Endothelial cell of umbilical vein (primary cell): ENCODE results near the gene HCK. TPM values are rescaled to one million over a fixed set of nuclear protein-coding genes. Genes with fewer than 3 reads are reported as not detected.

ENCODE experiments used
- BruUV-seq: library from RNA; stranded (reverse); fragments of 400-500 nt; replicated peaks from 2 replicates; lab custom pipeline; 2021; lab: Mats Ljungman, UMichigan
- CTCF ChIA-PET: fragments of 300-600, 350-600 bp; sonication (Branson Sonifier 250); formaldehyde crosslinking; loops from one replicate; lab custom pipeline; 2021; ENCODE audit warnings: antibody characterized with exemption, inconsistent platforms; lab: Charles Lee
- POLR2A ChIA-PET: fragments of 300-600, 350-600 bp; sonication (Branson Sonifier 250); formaldehyde crosslinking; loops from one replicate; lab custom pipeline; 2021; ENCODE audit warnings: antibody characterized with exemption, inconsistent platforms; lab: Charles Lee
- DNase-seq: peaks from one replicate; pipeline ENCODE4 v3.0.0-alpha.2; 2011; ENCODE audit warnings: low read depth, low spot score
- FAIRE-seq: peaks from 2 replicates; lab custom pipeline; 2011; peaks lifted over from hg19 to GRCh38; lab: Jason Lieb, UNC
- H2AFZ ChIP-seq: 2 replicates; pipeline ENCODE4 v1.6.0; 2012; ENCODE audit warnings: low read depth, low read length, control low read depth, inconsistent platforms
- H3K27ac ChIP-seq: 2 replicates; pipeline ENCODE4 v1.5.1; 2011; ENCODE audit warnings: low read depth, mild to moderate bottlenecking, control low read depth, low read length, moderate library complexity; ENCODE audit not compliant: insufficient read depth
- H3K27me3 ChIP-seq, 2 experiments: 2 replicates each; pipeline versions ENCODE4 v1.6.0 to v1.6.1; 2011; ENCODE audit warnings: low read length in 2 of 2, mixed read lengths in 1 of 2; ENCODE audit not compliant: control insufficient read depth in 2 of 2, insufficient read depth in 2 of 2
- H3K36me3 ChIP-seq, 2 experiments: 2 replicates in 1 of 2; 3 replicates in 1 of 2; pipeline ENCODE4 v1.5.1; 2011; ENCODE audit warnings: low read length in 2 of 2, mild to moderate bottlenecking in 1 of 2, moderate library complexity in 1 of 2; ENCODE audit not compliant: control insufficient read depth in 2 of 2, insufficient read depth in 2 of 2; ENCODE audit errors: extremely low read depth in 1 of 2
- H3K4me1 ChIP-seq: 3 replicates; pipeline ENCODE4 v1.5.1; 2011; ENCODE audit warnings: mild to moderate bottlenecking, low read length; ENCODE audit not compliant: control insufficient read depth, insufficient read depth; ENCODE audit errors: extremely low read depth
- H3K4me2 ChIP-seq: 2 replicates; pipeline ENCODE4 v1.6.1; 2011; ENCODE audit warnings: low read length, control low read depth, mixed read lengths; ENCODE audit not compliant: insufficient read depth
- H3K4me3 ChIP-seq, 3 experiments: fragments of 200-600 bp in 1 of 3; sonication (generic), shearing (Covaris generic) in 1 of 3; replicated peaks in 1 of 3; 2 replicates each; pipeline ENCODE4 v1.5.1; 2011 to 2016; ENCODE audit warnings: control low read depth in 3 of 3, low read length in 3 of 3, mild to moderate bottlenecking in 2 of 3, inconsistent platforms in 1 of 3, low read depth in 1 of 3, moderate library complexity in 1 of 3; ENCODE audit not compliant: insufficient read depth in 1 of 3
- H3K79me2 ChIP-seq: 2 replicates; pipeline ENCODE4 v1.6.0; 2012; ENCODE audit warnings: low read length, inconsistent platforms; ENCODE audit not compliant: control insufficient read depth, insufficient read depth
- H3K9ac ChIP-seq: replicated peaks from 2 replicates; pipeline ENCODE3; 2011; ENCODE audit warnings: low read length, control low read depth; ENCODE audit not compliant: insufficient read depth; ENCODE audit errors: extremely low read depth
- H3K9me1 ChIP-seq: replicated peaks from 3 replicates; pipeline ENCODE4 v1.6.0; 2011; ENCODE audit warnings: mild to moderate bottlenecking, low read length; ENCODE audit not compliant: control insufficient read depth, insufficient read depth; ENCODE audit errors: extremely low read depth
- H3K9me3 ChIP-seq: replicated peaks from 2 replicates; pipeline ENCODE4 v1.5.1; 2012; ENCODE audit warnings: low read length, inconsistent platforms; ENCODE audit not compliant: control insufficient read depth, insufficient read depth
- H4K20me1 ChIP-seq: replicated peaks from 2 replicates; pipeline ENCODE3; 2011; ENCODE audit warnings: mild to moderate bottlenecking, low read length; ENCODE audit not compliant: control insufficient read depth, insufficient read depth; ENCODE audit errors: extremely low read depth
- CTCF ChIP-seq, 2 donors: IDR thresholded peaks; 1 replicate in 1 of 2; 2 replicates in 1 of 2; pipeline ENCODE4 v1.5.1; 2011; ENCODE audit warnings: low read length in 2 of 2, mild to moderate bottlenecking in 2 of 2, moderate library complexity in 2 of 2, control low read depth in 1 of 2, inconsistent platforms in 1 of 2, low read depth in 1 of 2; ENCODE audit not compliant: insufficient read depth in 1 of 2; ENCODE audit errors: extremely low read depth in 1 of 2
- EZH2 ChIP-seq: IDR thresholded peaks from 2 replicates; pipeline ENCODE4 v1.6.1; 2012; ENCODE audit warnings: borderline replicate concordance, low read depth, mild to moderate bottlenecking, moderate library complexity, low read length, inconsistent platforms; ENCODE audit not compliant: severe bottlenecking
- FOS ChIP-seq: IDR thresholded peaks from 2 replicates; pipeline ENCODE4 v1.6.1; 2011; ENCODE audit warnings: mild to moderate bottlenecking, low read length, moderate library complexity, borderline replicate concordance; ENCODE audit not compliant: insufficient read depth
- GATA2 ChIP-seq: IDR thresholded peaks from 2 replicates; pipeline ENCODE4 v1.7.0; 2011; ENCODE audit warnings: low read depth, mild to moderate bottlenecking, moderate library complexity, mixed read lengths, low read length; ENCODE audit not compliant: insufficient read length, insufficient read depth
- JUN ChIP-seq: IDR thresholded peaks from 2 replicates; pipeline ENCODE4 v1.6.1; 2011; ENCODE audit warnings: borderline replicate concordance, low read depth; ENCODE audit not compliant: insufficient read length, insufficient read depth
- MAX ChIP-seq: IDR thresholded peaks from 2 replicates; pipeline ENCODE4 v1.6.1; 2011; ENCODE audit not compliant: insufficient read depth, insufficient read length
- MYC ChIP-seq: IDR thresholded peaks from one replicate; pipeline ENCODE4 v1.6.1; 2011; ENCODE audit warnings: mild to moderate bottlenecking, low read depth, low read length
- POLR2A ChIP-seq: IDR thresholded peaks from 2 replicates; pipeline ENCODE4 v1.6.1; 2012; ENCODE audit warnings: low read depth, mild to moderate bottlenecking, control low read depth, low read length
- POLR2AphosphoS5 ChIP-seq: IDR thresholded peaks from 2 replicates; pipeline ENCODE4 v1.6.1; 2012; ENCODE audit warnings: low read depth, mild to moderate bottlenecking, control low read depth, low read length, moderate library complexity; ENCODE audit not compliant: insufficient read depth
- dilution Hi-C: fragments of 300-500 bp; cut with MboI; formaldehyde crosslinking; loops from one replicate; pipeline ENCODE4 v1.15.0; 2019; ENCODE audit warnings: low sequenced_read_pairs; ENCODE audit not compliant: extremely low pct_ligation_motif_present
- intact Hi-C: fragments of 100-400 bp; cut with micrococcal nuclease; formaldehyde crosslinking; loops from one replicate; pipeline ENCODE4 v1.10.0; 2022
- polyA plus RNA-seq, 4 experiments: library from polyadenylated mRNA; depleted of rRNA in 3 of 4; stranded (reverse) in 3 of 4; unstranded in 1 of 4; fragments of >200 nt; gene quantifications; 2 replicates each; pipeline versions ENCODE4 v1.2.1 to v1.2.3, GENCODE V29; 2011 to 2012; ENCODE audit warnings: missing spikeins in 1 of 4
- total RNA-seq: library from RNA; stranded (reverse); gene quantifications from 2 replicates; pipeline ENCODE4 v1.2.3, GENCODE V29; 2021

The HCK gene
- total and polyA plus RNA-seq, 2 donors (not counting 3 experiments of a cell fraction or from before 2014, with no cell fraction given): not detected

- no peak overlapping the region for H3K4me2 ChIP-seq
- no peak overlapping the region for H2AFZ ChIP-seq
- TF ChIP-seq POLR2AphosphoS5: no peak
- TF ChIP-seq MAX: no peak
- TF ChIP-seq CTCF (IDR thresholded peaks at IDR 0.05; ENCODE audit: extremely low read depth in 1 of 2, insufficient read depth in 1 of 2, low read depth in 1 of 2, low read length in 2 of 2): no peak
- no peak for TF ChIP-seq GATA2
- no peak for TF ChIP-seq EZH2
- no peak for TF ChIP-seq JUN
- no peak for TF ChIP-seq FOS
- no peak for TF ChIP-seq POLR2A
- no peak for TF ChIP-seq MYC
- peaks cover 4% of the 10 kb centered on the region for H3K4me1 ChIP-seq
- no peaks in the 10 kb centered on the region for H4K20me1 ChIP-seq
- no TSS peak for BruUV-seq
- dilution Hi-C loops: no loop called here
- no peaks in the 10 kb centered on the region for H3K36me3 ChIP-seq
- no peak overlapping the region for H3K4me3 ChIP-seq
- intact Hi-C loops: no loop called here
- H3K27ac ChIP-seq: no peak overlapping the region
- no peaks in the 10 kb centered on the region for H3K79me2 ChIP-seq
- ChIA-PET CTCF (no interaction called here), POLR2A (no interaction called here)
- H3K9ac ChIP-seq: no peak overlapping the region
- H3K9me1 ChIP-seq: no peaks in the 10 kb centered on the region
- DNase-seq (no peak), FAIRE-seq (no peak)
- peaks cover 44 to 49% of the 10 kb centered on the region in 2 experiments for H3K27me3 ChIP-seq
- H3K9me3 ChIP-seq: no peaks in the 10 kb centered on the region
Measured at GRCh38 chr20:32050851-32051556, 1.0 kb upstream of the HCK start.
